Placental pericyte (primary cell): Measurements from ENCODE around the gene APOA1. TPM values are rescaled to one million over a fixed set of nuclear protein-coding genes. Genes with fewer than 3 reads are reported as not detected.

Experiments used
- total RNA-seq: library from RNA; depleted of rRNA; stranded (reverse); fragments of >200 nt; gene quantifications from 2 replicates; pipeline ENCODE4 v1.2.3, GENCODE V29; 2012

APOA1 gene
- total RNA-seq = not detected in 2 replicates

GRCh38 chr11:116837231-116838091 lies at the start of gene APOA1:
Gene APOA1 (minus strand): TSS chr11:116837622. CDS start chr11:116837387, 235 bp downstream.

GRCh38 chr11:116829525-116830183 lies 7.8 kb downstream of the APOA1 start, which contains the start of gene APOC3:
Gene APOC3 (plus strand): TSS chr11:116829907. CDS start chr11:116830583, 676 bp downstream.

DNA sequence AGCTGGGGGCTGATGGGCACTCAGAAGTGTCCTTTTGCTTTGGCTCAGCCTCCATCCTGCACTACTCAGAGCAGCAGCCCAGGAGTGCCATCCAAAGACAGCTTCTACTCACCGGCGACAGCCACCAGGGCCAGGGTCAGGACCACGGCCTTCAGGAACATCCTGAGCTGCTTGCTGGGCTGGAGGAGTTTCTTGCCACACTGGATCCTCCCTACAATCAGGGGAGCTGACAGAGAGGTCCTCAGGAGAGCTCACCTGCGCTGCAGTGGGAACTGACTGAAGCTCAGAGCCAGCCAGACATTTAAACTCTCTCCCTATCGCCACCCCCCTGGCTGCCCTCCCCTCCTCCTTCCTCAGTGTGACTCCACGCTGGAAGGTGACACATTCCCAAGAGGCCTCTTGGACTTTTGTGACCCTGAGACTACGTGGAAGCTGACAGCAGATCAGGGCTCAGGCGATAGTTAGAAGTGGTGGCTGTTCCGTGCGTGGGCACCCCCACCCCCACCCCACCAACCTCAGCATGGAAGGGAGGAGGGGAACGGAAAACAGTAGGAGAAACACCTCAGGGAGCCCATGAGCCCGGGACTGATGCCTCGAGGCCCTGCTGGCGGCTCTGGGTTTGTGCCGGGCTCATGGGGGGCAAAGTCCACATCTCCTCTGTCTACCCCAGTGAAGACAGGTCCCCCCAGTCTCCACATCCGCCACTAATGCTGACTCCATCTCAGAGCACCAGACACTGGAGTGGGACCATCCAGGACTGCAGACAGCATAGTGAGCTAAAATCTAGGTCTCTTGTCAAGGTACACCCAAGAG lies 14.2 kb downstream of the APOA1 start, which contains the start of gene APOA4:
APOA4 (minus strand) TSS at position 274 of the 813 bp plus-strand sequence; CDS start at position 161, 113 bp downstream.

DNA sequence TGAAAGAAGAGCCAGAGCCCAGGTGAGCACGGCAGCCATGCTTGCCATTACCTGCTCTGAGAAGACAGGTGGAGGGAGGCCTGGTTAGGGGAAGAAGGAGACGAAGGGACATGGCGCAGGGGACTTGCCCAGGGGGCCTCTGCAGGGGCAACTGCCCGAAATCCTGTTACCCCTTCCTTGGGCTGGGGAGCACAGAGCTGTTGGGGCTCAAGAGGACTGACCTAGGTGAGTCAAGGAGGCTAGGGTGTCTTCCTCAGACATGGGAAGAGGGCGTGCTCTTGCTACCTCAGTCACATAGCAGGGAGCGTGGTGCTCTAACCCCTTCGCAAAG lies 45.6 kb downstream of the APOA1 start, which contains the start of gene APOA5:
APOA5 (minus strand) TSS at position 67 of the 331 bp plus-strand sequence; CDS start at position 48, 19 bp downstream.

DNA sequence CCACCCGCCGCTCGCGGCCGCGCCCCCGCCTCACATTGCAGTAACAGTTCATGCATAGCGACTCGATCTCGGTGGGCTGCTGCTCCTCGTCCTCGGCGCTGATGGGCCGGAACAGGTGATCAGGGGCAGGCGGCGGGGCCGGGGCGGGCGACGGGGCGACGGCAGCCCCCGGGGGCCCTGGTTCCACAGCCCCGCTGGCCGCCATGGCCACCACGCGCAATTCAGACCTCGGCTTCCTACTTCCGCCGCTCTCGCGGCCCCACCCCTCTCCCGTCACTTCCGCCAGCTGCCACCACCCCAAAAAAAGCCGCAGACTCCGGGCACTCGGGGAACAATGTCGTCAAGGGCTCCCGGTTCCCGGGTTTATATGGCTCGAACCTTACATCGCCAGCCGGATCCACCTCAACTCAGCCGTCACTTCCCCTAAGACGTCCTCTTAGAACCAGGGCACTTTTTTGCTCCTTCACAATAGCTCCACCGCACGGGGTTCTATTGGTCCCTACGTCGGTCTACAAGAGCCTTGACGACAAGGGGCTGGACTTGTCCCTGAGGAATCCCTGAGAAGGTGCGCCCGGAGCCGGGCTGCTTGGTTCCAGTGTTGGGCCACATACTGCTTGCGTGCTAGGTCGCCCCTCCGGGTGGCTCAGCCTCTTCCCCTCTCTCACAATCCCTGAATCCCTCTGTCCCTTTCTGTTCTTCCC lies 49.5 kb downstream of the APOA1 start, which contains the start of gene ZPR1:
ZPR1 (minus strand) TSS at position 238 of the 701 bp plus-strand sequence; CDS start at position 205, 33 bp downstream.

Other genes starting within 250 kb of the APOA1 start
- gene BUD13, start 64.6 kb downstream of the APOA1 start, total RNA-seq = 10.3 and 22.9 TPM in 2 replicates
- 43.5 and 54.4 TPM in 2 replicates for gene ZPR1, start 49.6 kb downstream of the APOA1 start, total RNA-seq
- not detected in 2 replicates for gene APOA5, start 45.7 kb downstream of the APOA1 start, total RNA-seq
- gene APOA4, start 14.3 kb downstream of the APOA1 start, total RNA-seq = not detected in 2 replicates
- gene APOC3, start 7.7 kb downstream of the APOA1 start, total RNA-seq = not detected in 2 replicates